ENCODE data around the gene RTP5. TPM values are rescaled to one million over a fixed set of nuclear protein-coding genes. Genes with fewer than 3 reads are reported as not detected.

RTP5 gene
- total RNA-seq, 1 donor from 2014 or later = not detected

DNA sequence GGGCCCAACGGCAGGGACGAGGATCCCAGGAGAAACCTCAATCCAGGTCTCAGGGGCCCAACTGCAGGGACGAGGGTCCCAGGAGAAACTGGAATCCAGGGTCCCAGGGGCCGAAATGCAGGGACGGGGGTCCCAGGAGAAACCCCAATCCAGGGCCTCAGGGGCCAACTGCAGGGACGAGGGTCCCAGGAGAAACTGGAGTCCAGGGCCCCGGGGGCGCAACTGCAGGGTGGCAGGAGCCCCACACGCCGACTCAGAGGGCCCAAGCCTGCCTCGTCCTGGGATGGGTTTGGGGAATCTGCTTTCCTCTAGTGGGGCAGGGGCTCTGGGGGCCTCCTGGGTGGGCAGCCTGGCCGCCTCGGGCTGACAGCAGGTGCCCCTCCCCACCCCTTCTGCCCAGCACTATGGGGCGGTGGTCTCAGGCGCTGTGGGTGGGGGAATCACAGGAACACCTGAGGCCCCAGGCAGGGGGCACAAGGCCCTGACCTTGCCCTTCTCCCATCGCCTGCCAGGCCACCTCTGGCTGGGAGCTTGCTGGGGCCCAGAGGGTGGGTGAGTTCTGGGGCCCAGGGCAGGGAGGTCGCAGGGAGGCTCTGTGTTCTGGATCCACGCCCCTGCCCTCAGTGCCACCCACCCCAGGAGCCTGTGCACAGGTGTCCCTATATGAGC is 7.1 kb downstream of the RTP5 start:
- H3K9me3 ChIP-seq (replicated peaks) = no peaks in the 10 kb centered on the region
- H3K4me3 ChIP-seq = no peak overlapping the region
- TF ChIP-seq, protein P1, sequence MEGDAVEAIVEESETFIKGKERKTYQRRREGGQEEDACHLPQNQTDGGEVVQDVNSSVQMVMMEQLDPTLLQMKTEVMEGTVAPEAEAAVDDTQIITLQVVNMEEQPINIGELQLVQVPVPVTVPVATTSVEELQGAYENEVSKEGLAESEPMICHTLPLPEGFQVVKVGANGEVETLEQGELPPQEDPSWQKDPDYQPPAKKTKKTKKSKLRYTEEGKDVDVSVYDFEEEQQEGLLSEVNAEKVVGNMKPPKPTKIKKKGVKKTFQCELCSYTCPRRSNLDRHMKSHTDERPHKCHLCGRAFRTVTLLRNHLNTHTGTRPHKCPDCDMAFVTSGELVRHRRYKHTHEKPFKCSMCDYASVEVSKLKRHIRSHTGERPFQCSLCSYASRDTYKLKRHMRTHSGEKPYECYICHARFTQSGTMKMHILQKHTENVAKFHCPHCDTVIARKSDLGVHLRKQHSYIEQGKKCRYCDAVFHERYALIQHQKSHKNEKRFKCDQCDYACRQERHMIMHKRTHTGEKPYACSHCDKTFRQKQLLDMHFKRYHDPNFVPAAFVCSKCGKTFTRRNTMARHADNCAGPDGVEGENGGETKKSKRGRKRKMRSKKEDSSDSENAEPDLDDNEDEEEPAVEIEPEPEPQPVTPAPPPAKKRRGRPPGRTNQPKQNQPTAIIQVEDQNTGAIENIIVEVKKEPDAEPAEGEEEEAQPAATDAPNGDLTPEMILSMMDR (IDR thresholded peaks at IDR 0.05; ENCODE audit: borderline replicate concordance) = no peak
- H3K4me1 ChIP-seq = peaks cover 12% of the 10 kb centered on the region
- no peak overlapping the region for H3K27ac ChIP-seq (replicated peaks)
- no peak for DNase-seq
- peaks cover 6% of the 10 kb centered on the region for H3K27me3 ChIP-seq (ENCODE audit: low read depth)
- no peaks in the 10 kb centered on the region for H3K36me3 ChIP-seq
- intact Hi-C loops (cut with micrococcal nuclease) = no loop called here

DNA sequence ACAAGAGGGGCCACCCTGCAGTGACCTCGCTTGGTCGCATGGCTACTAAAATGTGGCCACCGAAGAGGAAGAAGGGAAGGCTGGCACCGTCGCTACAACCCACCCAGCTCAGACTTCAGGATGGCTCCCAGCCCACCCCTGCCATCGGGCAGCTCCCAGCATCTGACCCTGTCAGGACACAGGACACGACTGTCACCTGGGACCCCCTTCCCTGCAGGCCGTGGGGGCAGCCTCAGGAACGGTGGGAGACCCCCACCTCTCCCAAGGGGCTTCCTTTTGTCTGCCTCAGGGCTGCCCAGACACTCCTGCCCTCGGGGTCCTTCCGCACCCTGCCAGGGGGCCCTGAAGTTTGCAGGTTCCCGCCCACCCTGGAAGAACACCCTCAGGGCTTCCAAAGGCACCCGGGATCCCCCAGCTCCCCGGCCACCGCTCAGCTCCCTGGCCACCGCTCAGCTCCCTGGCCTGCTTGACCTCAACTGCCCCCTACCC is 7.7 kb downstream of the RTP5 start:
- no peak for DNase-seq
- Histone ChIP-seq H3K4me1 (peaks cover 17% of the 10 kb centered on the region), H3K27ac (replicated peaks) (no peak overlapping the region), H3K4me3 (no peak overlapping the region), H3K36me3 (no peaks in the 10 kb centered on the region), H3K27me3 (ENCODE audit: low read depth) (peaks cover under 1% of the 10 kb centered on the region), H3K9me3 (replicated peaks) (no peaks in the 10 kb centered on the region)
- intact Hi-C loops (cut with micrococcal nuclease) = no loop called here
- TF ChIP-seq, protein P1 (IDR thresholded peaks at IDR 0.05; ENCODE audit: borderline replicate concordance) = no peak

DNA sequence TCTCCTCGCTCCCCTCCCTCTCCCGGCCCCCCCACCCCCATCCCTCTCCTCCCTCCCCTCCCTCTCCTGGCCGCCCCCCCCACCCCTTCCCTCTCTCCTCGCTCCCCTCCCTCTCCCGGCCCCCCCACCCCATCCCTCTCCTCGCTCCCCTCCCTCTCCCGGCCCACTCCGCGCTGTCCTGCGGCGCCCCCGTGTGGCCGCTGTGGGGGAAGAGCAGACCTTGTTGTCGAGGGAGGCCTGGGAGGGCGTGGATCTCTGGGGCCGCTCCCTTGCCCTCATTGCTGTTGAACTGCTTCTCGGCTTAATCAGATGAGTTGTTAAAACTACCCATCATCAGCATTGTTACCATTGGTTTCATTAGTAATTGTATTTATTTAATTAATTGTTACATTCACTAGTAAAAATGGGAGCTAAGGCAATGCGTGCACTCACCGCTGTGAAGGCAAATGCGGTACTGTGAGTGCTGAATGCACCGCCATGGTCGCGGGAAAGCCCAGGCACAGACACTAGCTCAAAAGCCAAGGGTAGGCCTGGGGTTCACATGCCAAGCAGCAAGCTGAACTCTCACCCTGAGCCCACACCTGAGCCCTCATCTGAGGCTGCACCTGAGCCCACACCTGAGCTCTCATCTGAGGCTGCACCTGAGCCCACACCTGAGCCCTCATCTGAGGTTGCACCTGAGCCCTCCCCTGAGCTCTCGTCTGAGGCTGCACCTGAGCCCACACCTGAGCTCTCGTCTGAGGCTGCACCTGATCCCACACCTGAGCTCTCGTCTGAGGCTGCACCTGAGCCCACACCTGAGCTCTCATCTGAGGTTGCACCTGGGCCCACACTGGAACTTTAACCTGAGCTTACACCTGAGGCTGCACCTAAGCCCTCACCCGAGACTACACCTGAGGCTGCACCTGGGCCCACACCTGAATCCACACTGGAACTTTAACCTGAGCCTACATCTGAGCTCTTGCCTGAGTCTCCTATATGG is 8.8 kb downstream of the RTP5 start:
- no peaks in the 10 kb centered on the region for H3K9me3 ChIP-seq (replicated peaks)
- H3K27me3 ChIP-seq (ENCODE audit: low read depth) = no peaks in the 10 kb centered on the region
- H3K4me3 ChIP-seq = no peak overlapping the region
- intact Hi-C loops (cut with micrococcal nuclease) = no loop called here
- TF ChIP-seq, protein P1 (IDR thresholded peaks at IDR 0.05; ENCODE audit: borderline replicate concordance) = peak; percentile 71
- DNase-seq = peak; percentile 68
- peaks cover 28% of the 10 kb centered on the region for H3K4me1 ChIP-seq
- H3K27ac ChIP-seq (replicated peaks) = no peak overlapping the region
- no peaks in the 10 kb centered on the region for H3K36me3 ChIP-seq

DNA sequence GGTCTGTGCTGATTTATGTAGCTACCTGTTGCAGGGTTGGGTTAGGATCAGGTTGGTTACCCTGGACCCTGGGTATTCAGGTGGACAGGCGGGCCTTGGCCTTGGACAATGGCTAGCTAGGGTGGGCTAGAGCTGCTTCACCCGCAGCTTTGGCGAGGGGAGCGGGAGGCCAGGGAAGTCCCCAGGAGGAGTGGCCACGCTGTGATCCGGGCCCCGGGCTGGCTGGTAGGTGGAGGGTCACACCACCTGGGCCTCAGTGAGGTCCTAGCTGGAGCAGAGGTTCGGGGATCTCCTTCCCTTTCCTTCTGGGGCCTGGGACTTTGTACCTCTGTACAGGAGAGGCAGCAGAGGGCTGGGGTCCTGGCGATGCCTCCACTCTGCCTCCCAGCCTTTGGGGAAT is 9.8 kb downstream of the RTP5 start:
- no peaks in the 10 kb centered on the region for H3K9me3 ChIP-seq (replicated peaks)
- peaks cover 29% of the 10 kb centered on the region for H3K4me1 ChIP-seq
- TF ChIP-seq, protein P1 (IDR thresholded peaks at IDR 0.05; ENCODE audit: borderline replicate concordance) = no peak
- no peaks in the 10 kb centered on the region for H3K27me3 ChIP-seq (ENCODE audit: low read depth)
- H3K27ac ChIP-seq (replicated peaks) = no peak overlapping the region
- intact Hi-C loops (cut with micrococcal nuclease) = no loop called here
- no peak overlapping the region for H3K4me3 ChIP-seq
- H3K36me3 ChIP-seq = no peaks in the 10 kb centered on the region
- DNase-seq = no peak

DNA sequence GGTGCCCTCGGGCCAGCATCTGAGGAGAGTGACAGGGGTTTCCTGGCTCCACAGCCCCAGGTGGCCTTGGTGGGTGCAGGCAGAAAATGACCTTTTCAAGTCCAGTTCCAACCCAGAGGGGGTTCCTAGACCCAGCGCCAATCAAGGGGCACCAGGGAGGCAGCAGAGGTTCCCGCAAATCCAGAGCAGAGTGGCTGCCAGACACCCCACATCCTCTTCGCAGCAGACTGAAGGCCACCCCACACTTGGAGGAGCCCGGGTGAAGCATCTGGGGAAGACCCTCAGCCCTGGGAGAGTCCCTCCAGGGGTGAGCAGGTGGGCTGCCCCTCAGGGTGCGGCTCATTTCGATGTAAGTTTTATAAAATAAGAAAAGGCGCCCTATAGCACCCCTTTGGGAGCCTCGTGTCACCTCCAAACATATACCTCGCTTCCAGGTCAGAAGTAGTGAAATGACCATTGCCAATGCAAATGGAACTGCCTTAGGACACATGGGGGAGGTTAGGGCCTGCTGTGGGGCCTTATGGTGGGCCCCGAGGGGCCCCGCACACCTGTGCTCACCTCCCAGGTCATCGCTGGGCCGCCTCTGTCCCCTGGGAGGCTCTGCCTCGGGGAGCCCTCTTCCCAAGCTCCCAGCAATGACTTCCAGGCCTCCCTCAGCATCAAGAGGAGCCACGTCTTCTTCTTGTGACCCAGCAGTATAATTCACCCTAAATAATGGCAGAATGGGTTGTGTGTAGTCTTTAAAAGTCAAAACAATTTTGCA is 11.0 kb downstream of the RTP5 start:
- no peaks in the 10 kb centered on the region for H3K36me3 ChIP-seq
- TF ChIP-seq, protein P1 (IDR thresholded peaks at IDR 0.05; ENCODE audit: borderline replicate concordance) = no peak
- no peaks in the 10 kb centered on the region for H3K27me3 ChIP-seq (ENCODE audit: low read depth)
- intact Hi-C loops (cut with micrococcal nuclease) = no loop called here
- H3K4me3 ChIP-seq = peak overlapping the region; percentile 67
- DNase-seq = no peak
- H3K27ac ChIP-seq (replicated peaks) = peak overlapping the region; percentile 55
- H3K4me1 ChIP-seq = peaks cover 29% of the 10 kb centered on the region
- H3K9me3 ChIP-seq (replicated peaks) = no peaks in the 10 kb centered on the region
